Activated T-cell treated with anti-CD3 and anti-CD28 coated beads for 4 hours (primary cell): ENCODE results near the gene TM9SF1.

Experiments
- DNase-seq: peaks from one replicate; pipeline ENCODE4 v3.0.0-alpha.2; 2020

TM9SF1 gene

GRCh38 chr14:24147761-24148428 lies 47.3 kb downstream of the TM9SF1 start:
- DNase-seq: no peak

GRCh38 chr14:24146978-24147760 lies 48.1 kb downstream of the TM9SF1 start, which contains the start of gene RNF31:
Gene RNF31 (plus strand): TSS chr14:24147498. CDS start chr14:24147699, 201 bp downstream.
- peak; percentile 96 for DNase-seq

GRCh38 chr14:24146453-24146977 lies 48.7 kb downstream of the TM9SF1 start, which contains the start of gene PSME2:
Gene PSME2 (minus strand): TSS chr14:24146610. CDS start chr14:24146581, 29 bp downstream.
- peak; percentile 66 for DNase-seq

- DNase-seq: no peak
Measured at GRCh38 chr14:24145690-24146452, 49.4 kb downstream of the TM9SF1 start.

GRCh38 chr14:24145219-24145618 lies 50.0 kb downstream of the TM9SF1 start:
- DNase-seq: no peak

GRCh38 chr14:24144451-24144850 lies 50.8 kb downstream of the TM9SF1 start:
- no peak for DNase-seq

GRCh38 chr14:24143511-24143910 lies 51.7 kb downstream of the TM9SF1 start:
- DNase-seq: no peak

GRCh38 chr14:24141097-24141880 lies 54.0 kb downstream of the TM9SF1 start, which contains the start of gene EMC9:
Gene EMC9 (minus strand): TSS chr14:24141591. CDS start chr14:24141304, 287 bp downstream.
- DNase-seq: peak; percentile 99

- DNase-seq: no peak
Measured at GRCh38 chr14:24139272-24139934, 55.8 kb downstream of the TM9SF1 start.
